GM19467 (cell line): ENCODE measurements around the gene LENG9.

Experiments used
- ATAC-seq: cut with Tn5 transposase; IDR thresholded peaks from one replicate; pipeline ENCODE4 v1.9.1; 2021; ENCODE audit warnings: mild to moderate bottlenecking, moderate library complexity; ENCODE audit not compliant: unreplicated experiment

The LENG9 gene

DNA sequence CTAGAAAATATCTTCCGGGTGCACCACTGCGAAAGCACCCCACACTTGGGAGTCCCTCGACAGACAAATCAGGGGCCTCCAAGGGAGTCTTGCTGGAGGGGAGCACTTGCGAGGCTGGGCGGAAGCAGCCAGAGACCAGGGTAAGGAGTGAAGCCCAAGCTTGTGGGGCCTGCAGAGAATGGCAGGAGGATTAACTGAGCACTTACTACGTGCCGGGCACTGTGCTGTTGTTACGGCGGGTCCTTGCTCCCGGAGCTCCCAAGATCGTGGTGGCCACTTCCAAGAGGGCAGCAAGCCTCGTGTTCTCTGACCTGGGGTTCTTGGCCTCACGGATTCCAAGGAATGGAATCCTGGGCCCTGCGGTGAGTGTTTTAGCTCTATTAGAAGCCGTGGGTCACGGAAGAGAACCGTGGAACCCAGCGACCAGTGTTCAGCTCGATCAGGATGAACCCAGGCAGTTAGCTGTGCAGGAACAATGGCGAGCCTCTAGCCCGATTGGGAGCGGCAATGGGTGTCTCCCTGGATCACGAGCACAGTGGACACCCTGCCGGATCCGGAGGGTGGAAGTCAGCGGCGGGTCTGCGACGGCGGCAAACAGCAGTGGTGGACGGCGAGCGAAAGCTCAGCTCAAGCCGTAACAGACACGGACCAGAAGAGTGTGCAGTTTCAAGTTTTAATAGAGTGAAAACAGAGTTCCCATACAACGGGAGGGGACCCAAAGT lies 38.8 kb downstream of the LENG9 start:
- no peak for ATAC-seq

DNA sequence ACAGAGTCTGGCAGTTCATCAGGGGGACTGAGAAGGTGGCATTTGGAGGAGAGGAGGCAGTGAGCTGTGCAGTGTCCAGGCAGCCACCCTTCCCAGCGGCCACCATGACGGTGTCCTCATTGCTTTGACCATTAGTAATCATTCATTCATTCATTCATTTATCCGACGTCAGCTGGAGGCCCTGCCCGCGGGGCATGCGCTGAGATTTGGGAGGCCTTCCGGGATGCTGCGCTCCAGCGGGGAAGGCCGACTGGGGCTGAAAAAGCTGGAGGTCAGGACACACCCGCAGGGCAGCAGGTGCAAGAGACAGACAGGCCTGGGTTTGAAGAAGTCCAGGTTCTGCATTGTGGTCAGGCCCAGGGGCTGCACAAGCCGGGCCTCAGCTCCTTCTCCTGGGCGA lies 39.4 kb downstream of the LENG9 start:
- no peak for ATAC-seq

DNA sequence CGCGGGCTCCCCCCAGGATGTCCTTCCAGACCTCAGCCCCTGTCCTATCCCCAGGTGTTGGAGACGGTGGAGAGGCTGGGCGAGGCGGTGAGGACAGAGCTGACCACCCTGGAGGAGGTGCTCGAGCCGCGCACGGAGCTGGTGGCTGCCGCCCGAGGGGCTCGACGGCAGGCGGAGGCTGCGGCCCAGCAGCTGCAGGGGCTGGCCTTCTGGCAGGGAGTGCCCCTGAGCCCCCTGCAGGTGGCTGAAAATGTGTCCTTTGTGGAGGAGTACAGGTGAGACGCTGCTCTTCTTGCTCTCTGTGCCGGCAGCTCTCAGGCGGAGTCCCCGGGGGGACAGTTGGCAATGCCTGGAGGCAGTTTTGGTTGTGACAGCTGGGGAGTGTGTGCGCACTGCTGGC lies 41.4 kb downstream of the LENG9 start:
- ATAC-seq: no peak

DNA sequence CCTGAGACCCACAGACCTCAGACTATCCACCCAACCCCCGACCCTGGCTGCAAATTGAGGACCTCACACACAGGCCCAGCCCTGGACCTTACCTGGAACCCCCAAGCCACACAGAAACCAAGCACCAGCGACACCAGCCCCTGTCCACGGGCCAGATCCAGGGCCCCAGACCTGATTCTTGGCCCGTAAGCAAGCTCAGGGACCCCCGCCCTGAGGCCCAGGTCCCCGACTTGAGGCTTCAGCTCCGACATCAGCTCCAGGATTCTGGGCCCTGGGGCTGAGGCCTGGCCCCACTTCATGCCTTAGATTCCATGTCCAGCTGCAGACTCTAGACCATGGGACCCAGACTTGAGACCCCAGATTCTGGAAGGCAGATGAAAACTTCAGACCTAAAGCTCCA lies 42.1 kb downstream of the LENG9 start:
- ATAC-seq: no peak

DNA sequence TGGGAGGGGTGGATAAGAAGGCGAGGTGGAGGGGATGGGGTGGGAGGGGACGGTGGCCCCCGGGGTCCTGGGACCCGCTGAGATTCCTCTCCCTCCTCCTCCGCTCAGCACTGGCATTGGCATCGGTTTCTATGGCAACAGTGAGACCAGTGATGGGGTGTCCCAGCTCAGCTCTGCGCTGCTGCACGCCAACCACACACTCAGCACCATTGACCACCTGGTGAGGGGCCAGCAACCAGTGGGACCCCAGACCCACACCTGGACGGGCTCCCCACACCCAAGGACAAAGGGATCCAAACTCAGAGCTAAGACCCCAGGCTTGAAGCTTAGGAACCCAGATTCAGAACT lies 42.4 kb downstream of the LENG9 start:
- ATAC-seq: no peak

DNA sequence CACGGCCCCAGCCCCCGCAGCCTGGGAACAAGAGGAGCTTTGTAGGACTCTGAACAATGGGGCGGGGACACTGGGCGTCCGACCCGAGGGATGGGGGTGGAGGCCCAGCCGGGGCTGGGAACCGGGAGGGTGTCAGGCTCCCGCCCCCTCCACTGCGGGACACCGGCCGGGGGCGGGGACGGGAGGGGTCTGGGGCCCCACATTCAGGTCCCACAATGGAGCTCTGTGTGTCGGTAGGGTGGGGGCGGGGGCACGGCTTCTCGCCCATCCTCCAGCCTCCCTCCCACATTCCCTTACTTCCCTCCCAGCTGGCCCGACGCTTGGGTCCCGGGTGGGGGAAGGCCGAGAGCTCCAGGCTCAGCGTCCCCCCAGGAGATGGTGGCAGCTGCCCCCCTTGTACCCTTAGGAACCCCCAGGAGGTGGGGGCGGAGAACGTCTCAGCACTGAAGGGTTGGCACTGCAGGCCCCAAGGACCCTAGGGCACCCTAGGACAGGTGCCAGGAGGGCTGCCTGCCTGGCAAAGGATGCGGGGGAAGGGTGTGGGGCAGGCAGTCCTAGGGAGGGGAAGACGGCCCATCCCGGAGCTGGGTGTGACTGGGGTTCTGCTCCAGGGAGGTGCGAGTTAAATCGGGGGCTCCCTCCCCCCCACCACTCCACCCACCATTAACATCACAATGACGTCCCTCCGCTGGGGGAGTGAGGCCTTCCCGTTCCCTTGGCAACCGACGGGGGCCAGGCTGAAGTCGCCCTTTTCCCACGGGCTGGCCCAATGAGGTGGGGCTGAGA lies 43.0 kb downstream of the LENG9 start:
- no peak for ATAC-seq

DNA sequence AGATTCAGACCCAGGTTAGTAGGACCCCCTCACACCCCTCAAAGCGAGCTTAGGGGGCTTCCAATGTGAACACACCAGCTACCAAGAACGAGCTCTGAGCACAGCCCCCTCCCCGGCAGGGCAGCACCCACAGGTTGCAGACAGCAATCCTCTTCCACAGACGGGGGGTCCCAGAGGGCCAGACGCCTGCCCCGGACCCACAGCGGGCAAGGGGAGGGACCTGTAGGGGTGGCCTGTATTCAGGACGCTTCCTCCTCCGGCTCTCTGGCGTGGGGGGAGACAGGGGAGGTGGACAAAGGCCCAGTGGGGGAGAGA lies 43.6 kb downstream of the LENG9 start:
- ATAC-seq: no peak

DNA sequence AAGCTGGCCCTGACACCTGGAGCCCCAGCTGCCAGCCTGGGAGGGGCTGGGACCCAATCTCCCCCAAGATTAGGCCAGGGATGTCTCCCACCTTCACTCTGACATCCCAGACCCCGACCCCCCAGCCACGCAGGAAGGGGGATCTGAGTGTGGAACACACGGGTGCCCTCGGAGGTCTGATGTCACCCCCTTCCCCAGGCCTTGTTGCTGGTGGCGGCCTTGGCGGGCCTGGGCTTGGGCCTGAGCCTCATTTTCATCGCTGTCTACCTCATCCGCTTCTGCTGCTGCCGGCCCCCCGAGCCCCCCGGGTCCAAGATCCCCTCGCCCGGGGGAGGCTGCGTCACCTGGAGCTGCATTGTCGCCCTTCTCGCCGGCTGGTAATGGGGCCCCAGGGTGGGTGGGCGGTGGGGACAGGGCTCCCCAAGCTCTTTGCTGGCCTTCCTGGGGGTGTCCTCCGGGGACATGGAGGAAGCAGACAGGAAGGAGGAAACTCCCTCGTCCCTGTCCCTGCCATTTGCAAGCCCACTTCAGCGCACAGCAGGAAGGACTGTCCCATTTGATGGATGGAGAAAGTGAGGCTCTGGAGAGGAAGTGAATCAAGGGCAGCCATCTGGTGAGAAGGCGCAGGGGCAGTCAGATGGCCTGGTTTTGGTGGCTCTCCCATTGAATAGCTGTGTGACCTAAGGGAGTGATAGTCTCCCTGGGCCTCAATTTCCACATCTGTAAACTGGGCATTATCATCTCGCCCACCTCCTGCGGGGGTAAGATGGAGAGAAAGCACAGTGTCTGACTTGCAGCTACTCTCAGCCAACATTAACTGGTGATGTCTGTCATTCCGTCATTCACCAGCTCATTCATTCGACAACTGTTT lies 44.4 kb downstream of the LENG9 start:
- no peak for ATAC-seq

DNA sequence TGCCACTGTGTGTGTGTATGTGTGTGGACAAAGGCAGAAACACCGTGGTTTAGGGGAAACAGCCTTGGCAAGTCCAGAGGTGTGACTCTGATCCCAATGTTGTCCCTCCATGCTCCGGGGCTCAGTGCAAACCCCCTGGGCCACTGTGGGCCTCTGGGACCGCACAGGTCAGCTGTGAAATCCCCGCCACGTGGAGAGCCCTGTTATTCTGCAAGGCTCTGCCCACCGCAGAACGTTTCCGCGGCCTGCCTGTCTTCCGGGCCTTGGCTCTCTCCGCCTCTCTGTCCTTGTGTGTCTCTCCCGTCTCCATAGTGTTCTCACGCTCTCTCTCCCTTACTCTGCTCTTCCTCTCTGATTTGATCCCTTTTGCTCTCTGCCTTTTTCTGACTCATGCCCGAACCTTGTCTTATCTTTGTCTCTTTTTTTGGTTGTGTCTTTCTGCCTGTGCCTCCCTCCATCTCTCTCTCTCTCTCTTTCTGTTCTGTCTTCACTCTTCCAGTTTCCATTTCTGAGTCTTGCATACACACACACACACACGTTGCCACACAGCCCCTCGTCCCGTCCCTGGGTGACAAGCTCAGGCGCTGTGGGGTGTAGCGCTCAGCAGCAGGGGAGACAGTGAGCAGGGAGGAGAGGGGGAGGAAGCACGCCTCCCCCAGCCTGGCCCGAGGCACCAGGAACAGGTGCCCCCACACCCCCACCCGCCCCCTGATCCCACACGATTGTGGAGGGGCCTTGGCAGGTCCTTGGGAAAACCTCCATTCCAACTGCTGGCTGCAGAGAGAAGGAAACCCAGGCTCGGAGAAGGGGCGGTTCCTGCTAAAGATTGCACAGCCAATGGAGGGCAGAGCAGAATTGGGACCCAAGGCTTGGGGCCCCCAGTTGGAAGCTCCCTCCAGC lies 45.3 kb downstream of the LENG9 start:
- ATAC-seq: no peak

DNA sequence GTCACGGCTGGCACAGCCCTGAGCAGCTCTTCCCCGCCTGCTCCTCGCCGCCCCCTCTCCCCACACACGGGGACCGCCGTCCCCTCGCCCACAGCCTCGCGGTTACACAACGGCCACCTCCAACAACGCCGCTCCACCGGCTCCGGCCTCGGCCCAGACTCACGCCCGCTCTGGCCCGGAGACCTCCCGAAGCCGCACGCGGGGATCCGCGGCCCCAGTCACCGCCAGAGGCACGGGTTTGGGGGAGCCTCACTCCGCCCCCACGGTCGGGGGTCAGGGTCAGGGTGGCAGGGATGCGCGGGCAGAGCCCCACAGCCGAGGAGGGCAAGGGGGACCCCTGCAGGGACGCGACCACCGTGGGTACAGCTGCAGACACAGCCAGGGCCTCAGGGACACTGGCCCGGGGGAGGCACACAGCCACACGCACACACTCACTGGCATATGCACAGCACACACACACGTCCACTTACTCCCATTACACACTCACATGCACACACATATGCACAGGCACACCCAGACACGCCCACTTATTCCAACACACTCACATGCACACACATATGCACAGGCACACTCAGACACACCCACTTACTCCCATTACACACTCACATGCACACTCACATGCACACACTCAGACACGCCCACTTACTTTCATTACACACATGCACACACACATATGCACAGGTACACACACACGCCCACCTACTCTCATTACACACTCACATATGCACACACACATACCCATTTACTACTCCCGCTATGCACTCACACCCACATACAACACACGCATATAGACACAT lies 46.7 kb downstream of the LENG9 start:
- ATAC-seq: no peak

DNA sequence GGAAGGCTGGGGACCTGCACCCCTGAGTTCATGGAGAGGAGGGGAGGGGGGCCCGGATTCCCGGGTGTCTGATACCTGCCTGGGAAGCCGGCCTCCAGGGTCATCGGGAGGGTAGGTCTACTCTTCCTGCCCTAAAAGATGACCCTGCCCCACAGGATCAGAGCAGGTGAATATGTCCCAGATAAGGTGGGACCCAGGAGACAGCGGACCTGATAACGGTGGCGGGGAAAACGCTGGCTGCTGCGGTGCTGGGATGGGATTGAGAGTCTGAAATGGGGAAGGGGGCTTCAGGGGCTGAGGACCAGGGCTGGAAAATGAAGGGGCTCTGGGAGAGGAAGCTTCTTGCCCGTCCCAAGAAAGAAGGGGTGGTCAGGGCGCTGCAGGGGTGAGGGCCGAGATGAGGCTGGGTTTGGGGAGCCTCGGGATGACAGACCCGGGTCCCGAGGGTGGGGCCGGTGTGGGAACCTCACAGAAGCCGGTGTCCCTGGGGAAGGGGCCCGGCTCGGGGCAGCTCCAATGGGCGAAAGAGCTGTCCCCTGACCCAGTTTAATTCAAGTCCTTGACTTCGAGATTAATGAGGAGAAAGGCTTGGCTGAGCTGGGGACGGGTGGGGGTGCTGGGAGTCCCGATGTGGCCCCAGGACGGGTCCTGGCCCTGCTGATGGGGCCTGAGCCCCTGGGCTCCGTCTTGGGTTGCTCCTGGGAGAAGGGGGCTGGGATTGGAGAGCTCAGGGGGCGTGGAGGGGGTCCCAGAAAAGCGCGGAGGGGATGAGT lies 47.5 kb downstream of the LENG9 start:
- ATAC-seq: no peak

DNA sequence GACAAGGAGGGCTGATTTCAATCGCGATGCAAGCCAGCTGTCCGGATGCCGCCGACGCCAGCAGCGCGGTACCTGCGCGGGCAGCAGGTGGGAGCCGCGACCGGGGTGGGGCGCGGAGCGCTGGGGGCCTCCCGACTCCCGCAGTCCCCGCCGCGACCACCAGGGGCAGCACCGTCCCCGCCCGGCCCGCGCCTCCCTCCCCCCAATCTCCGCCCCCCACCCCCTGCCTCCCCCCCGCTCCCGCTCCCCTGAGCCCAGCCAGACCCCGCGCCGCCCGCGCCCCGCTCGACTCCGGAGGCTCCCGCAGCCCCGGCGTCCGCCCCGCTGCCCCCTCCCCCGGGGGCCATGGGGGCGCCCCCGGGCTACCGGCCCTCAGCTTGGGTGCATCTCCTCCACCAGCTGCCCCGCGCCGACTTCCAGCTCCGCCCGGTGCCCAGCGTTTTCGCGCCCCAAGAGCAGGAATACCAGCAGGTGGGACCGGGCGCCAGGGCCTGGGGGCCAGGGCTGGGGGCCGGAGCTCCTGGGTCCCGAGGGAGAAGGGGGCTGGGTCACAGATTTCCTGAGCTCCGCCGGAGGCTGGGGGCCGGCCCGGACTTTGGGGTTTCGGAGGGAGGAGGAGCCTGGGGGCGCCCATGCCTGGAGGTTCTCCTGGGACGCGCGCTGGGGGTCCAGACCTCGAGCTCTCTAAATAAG lies 48.2 kb downstream of the LENG9 start, which contains the start of gene TTYH1:
TTYH1 (plus strand) TSS at position 257 of the 693 bp plus-strand sequence; CDS start at position 346, 89 bp downstream.
- no peak for ATAC-seq

DNA sequence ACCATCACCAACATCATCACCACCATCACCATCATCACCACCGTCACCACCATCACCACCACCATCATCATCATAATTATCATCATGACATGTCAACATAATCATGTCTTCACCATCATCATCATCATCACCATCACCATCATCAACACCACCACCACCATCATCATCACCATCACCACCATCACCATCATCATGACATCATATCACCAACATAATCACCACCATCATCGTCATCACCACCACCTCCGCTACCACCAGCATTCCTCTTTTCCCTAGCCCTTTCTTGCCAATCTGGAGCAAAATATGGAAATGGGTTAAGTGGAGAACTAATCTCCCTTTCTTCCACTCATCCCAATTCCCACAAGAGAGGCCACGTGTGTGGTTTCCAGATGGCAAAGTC lies 49.4 kb downstream of the LENG9 start:
- ATAC-seq: no peak

DNA sequence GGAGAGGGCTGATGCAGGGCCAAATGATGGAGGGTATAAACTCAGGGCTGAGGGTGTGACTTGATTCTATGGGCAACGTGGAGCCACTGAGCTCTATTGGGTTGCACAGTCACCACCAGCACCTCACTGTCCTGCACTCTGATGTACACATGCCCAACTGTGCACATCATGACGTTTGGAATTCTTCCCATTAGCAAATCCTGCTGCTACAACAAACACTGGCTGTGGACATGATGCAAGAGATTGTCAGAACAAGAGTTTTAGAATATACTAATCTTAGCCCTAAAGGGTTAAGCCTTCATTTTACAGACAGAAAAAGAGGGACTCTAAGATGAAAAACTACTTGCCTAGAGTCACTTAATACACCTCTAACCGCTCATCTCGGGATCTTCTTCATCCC lies 50.7 kb downstream of the LENG9 start:
- no peak for ATAC-seq
